HepG2 (cell line): Measurements from ENCODE around the gene PLXNC1. TPM values are rescaled to one million over a fixed set of nuclear protein-coding genes. Genes with fewer than 3 reads are reported as not detected.

Source experiments
- ATF7-NPFF ChIP-seq: sonication (generic); formaldehyde crosslinking; IDR thresholded peaks from 2 replicates; pipeline ENCODE4 v1.8.1; 2023; ENCODE audit warnings: mild to moderate bottlenecking, low read depth, missing genetic modification reagents, moderate library complexity
- CCDC6 ChIP-seq: sonication (generic); formaldehyde crosslinking; IDR thresholded peaks from 2 replicates; pipeline ENCODE4 v1.8.1; 2022; ENCODE audit warnings: mild to moderate bottlenecking, missing genetic modification reagents, moderate library complexity
- HOXA3 ChIP-seq: sonication (generic); formaldehyde crosslinking; IDR thresholded peaks from 2 replicates; pipeline ENCODE4 v1.5.0; 2020; ENCODE audit warnings: missing genetic modification reagents
- KDM6A ChIP-seq: IDR thresholded peaks from 2 replicates; pipeline ENCODE4 v1.6.1; 2016; ENCODE audit warnings: low read depth
- MATR3 ChIP-seq: sonication (generic); formaldehyde crosslinking; IDR thresholded peaks from 2 replicates; pipeline ENCODE4 v1.4.0; 2020; ENCODE audit warnings: missing genetic modification reagents
- MXD4 ChIP-seq: IDR thresholded peaks from 2 replicates; pipeline ENCODE4 v1.6.1; 2016; ENCODE audit warnings: mild to moderate bottlenecking, missing biosample characterization, missing genetic modification reagents
- NPAS2 ChIP-seq: sonication (generic); formaldehyde crosslinking; IDR thresholded peaks from 2 replicates; pipeline ENCODE4 v1.8.0; 2022; ENCODE audit warnings: mild to moderate bottlenecking, missing genetic modification reagents, borderline replicate concordance
- SRSF9 ChIP-seq: fragments of 200-400 bp; formaldehyde crosslinking; IDR thresholded peaks from 2 replicates; pipeline ENCODE4 v1.6.1; 2018; ENCODE audit warnings: borderline replicate concordance, mild to moderate bottlenecking, low read depth, low read length; ENCODE audit not compliant: insufficient read depth, poor library complexity, severe bottlenecking
- ZFP62 ChIP-seq: sonication (generic); formaldehyde crosslinking; IDR thresholded peaks from 2 replicates; pipeline ENCODE4 v1.4.0; 2020; ENCODE audit warnings: missing genetic modification reagents
- ZNF790 ChIP-seq: sonication (generic); formaldehyde crosslinking; IDR thresholded peaks from 2 replicates; pipeline ENCODE4 v1.8.0; 2022; ENCODE audit warnings: missing genetic modification reagents, mild to moderate bottlenecking, borderline replicate concordance
- polyA plus RNA-seq, 8 experiments: library from polyadenylated mRNA; depleted of rRNA in 3 of 8; stranded (reverse) in 7 of 8; unstranded in 1 of 8; fragments of >200 nt; fragmentation: Illumina TruSeq in 4 of 8; extraction: Trizol in 4 of 8; gene quantifications; 2 replicates each; pipeline versions ENCODE4 v1.2.1 to v1.2.3, GENCODE V29; 2011 to 2016; ENCODE audit warnings: low read depth in 4 of 8, missing spikeins in 1 of 8, mixed read lengths in 1 of 8; ENCODE audit not compliant: insufficient read depth in 1 of 8
- total RNA-seq, 5 experiments: library from RNA; depleted of rRNA; stranded (reverse); fragments of >200 nt; fragmentation: Illumina TruSeq; extraction: Trizol; gene quantifications; 2 replicates each; pipeline ENCODE4 v1.2.3, GENCODE V29; 2016; ENCODE audit warnings: low read depth in 1 of 5
- TF ChIP-seq, protein P1 (sequence below): sonication (generic); formaldehyde crosslinking; conservative IDR thresholded peaks from 2 replicates; pipeline ENCODE4 v1.4.0; 2020; ENCODE audit warnings: missing genetic modification reagents
- TF ChIP-seq, protein P2 (sequence below): sonication (generic); formaldehyde crosslinking; IDR thresholded peaks from 2 replicates; pipeline ENCODE4 v1.8.1; 2022; ENCODE audit warnings: mild to moderate bottlenecking, missing genetic modification reagents
- TF ChIP-seq, protein P3 (sequence below): sonication (generic); formaldehyde crosslinking; IDR thresholded peaks from 2 replicates; pipeline ENCODE4 v1.4.0; 2020; ENCODE audit warnings: missing genetic modification reagents, mild to moderate bottlenecking, borderline replicate concordance
- TF ChIP-seq, protein P4 (sequence below): sonication (generic); formaldehyde crosslinking; IDR thresholded peaks from 2 replicates; pipeline ENCODE4 v1.8.0; 2022; ENCODE audit warnings: missing genetic modification reagents, low read depth, mild to moderate bottlenecking, borderline replicate concordance
- TF ChIP-seq, protein P5 (sequence below): sonication (generic); formaldehyde crosslinking; conservative IDR thresholded peaks from 2 replicates; pipeline ENCODE4 v1.8.0; 2022; ENCODE audit warnings: missing genetic modification reagents
- TF ChIP-seq, protein P6 (sequence below), 2 experiments: sonication (generic) in 1 of 2; formaldehyde crosslinking in 1 of 2; IDR thresholded peaks; 2 replicates each; pipeline versions ENCODE4 v1.4.0 to v1.6.1; 2018 to 2020; ENCODE audit warnings: missing genetic modification reagents in 2 of 2, borderline replicate concordance in 1 of 2, low read depth in 1 of 2, mild to moderate bottlenecking in 1 of 2, missing biosample characterization in 1 of 2
- TF ChIP-seq, protein P7 (sequence below): IDR thresholded peaks from 2 replicates; pipeline ENCODE4 v1.6.1; 2016

The PLXNC1 gene
- total and polyA plus RNA-seq, 2 of the 13 experiments (the other 11 are each of a cell fraction or from before 2014, with no cell fraction given) = 6.6 to 11.2 TPM

DNA sequence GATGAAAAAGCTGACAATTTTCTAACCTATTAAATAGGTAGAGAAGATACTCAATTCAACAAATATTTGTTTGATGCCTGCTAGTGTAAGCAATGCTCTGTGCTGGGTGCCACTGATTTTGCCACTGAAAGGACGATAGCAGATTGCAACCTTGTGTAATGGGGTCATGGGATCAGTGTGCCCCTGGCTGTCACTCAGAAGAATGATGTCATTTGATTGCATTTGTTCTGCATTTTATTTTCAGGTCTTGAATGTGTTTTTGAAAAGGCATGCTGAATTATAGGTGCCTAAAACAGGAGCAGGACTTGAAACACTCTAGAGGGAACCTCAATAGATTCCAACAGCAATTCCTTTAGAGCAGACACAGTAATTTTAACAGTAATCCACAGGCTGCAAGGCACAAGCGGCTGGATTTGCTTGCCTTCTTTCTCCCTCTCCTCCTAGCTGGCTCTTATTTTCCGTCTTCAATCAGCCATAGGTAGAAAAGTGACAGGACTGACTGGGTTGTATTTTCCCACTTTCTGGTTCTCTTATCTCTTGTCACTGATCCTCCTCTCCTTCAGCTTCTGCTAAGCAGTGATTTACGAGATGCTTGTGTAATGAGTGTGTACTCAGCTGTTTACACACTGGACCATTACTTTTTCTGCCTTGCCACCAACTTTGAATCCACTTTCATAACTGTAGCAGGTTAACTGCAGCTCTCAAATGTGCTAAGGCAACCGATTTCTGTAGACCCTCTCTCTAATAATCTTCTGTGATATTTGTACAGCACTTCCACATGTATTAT is 4.1 kb downstream of the PLXNC1 start (continued):
- TF ChIP-seq, protein P1, sequence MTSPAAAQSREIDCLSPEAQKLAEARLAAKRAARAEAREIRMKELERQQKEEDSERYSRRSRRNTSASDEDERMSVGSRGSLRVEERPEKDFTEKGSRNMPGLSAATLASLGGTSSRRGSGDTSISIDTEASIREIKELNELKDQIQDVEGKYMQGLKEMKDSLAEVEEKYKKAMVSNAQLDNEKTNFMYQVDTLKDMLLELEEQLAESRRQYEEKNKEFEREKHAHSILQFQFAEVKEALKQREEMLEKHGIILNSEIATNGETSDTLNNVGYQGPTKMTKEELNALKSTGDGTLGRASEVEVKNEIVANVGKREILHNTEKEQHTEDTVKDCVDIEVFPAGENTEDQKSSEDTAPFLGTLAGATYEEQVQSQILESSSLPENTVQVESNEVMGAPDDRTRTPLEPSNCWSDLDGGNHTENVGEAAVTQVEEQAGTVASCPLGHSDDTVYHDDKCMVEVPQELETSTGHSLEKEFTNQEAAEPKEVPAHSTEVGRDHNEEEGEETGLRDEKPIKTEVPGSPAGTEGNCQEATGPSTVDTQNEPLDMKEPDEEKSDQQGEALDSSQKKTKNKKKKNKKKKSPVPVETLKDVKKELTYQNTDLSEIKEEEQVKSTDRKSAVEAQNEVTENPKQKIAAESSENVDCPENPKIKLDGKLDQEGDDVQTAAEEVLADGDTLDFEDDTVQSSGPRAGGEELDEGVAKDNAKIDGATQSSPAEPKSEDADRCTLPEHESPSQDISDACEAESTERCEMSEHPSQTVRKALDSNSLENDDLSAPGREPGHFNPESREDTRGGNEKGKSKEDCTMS (CRISPR knock-in tag) = no peak
- TF ChIP-seq ZFP62 (CRISPR knock-in tag) = no peak
- TF ChIP-seq, protein P2, sequence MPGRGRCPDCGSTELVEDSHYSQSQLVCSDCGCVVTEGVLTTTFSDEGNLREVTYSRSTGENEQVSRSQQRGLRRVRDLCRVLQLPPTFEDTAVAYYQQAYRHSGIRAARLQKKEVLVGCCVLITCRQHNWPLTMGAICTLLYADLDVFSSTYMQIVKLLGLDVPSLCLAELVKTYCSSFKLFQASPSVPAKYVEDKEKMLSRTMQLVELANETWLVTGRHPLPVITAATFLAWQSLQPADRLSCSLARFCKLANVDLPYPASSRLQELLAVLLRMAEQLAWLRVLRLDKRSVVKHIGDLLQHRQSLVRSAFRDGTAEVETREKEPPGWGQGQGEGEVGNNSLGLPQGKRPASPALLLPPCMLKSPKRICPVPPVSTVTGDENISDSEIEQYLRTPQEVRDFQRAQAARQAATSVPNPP (CRISPR knock-in tag) = no peak
- TF ChIP-seq, protein P3, sequence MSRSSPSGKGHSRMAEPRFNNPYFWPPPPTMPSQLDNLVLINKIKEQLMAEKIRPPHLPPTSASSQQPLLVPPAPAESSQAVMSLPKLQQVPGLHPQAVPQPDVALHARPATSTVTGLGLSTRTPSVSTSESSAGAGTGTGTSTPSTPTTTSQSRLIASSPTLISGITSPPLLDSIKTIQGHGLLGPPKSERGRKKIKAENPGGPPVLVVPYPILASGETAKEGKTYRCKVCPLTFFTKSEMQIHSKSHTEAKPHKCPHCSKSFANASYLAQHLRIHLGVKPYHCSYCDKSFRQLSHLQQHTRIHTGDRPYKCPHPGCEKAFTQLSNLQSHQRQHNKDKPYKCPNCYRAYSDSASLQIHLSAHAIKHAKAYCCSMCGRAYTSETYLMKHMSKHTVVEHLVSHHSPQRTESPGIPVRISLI (CRISPR knock-in tag) = no peak
- TF ChIP-seq, protein P4, sequence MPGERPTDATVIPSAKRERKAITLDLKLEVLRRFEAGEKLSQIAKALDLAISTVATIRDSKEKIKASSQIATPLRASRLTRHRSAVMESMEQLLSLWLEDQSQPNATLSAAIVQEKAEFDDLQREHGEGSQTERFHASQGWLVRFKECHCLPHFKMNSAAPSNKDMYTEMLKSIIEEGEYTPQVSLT (CRISPR knock-in tag) = no peak
- TF ChIP-seq, protein P5, sequence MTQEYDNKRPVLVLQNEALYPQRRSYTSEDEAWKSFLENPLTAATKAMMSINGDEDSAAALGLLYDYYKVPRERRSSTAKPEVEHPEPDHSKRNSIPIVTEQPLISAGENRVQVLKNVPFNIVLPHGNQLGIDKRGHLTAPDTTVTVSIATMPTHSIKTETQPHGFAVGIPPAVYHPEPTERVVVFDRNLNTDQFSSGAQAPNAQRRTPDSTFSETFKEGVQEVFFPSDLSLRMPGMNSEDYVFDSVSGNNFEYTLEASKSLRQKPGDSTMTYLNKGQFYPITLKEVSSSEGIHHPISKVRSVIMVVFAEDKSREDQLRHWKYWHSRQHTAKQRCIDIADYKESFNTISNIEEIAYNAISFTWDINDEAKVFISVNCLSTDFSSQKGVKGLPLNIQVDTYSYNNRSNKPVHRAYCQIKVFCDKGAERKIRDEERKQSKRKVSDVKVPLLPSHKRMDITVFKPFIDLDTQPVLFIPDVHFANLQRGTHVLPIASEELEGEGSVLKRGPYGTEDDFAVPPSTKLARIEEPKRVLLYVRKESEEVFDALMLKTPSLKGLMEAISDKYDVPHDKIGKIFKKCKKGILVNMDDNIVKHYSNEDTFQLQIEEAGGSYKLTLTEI (CRISPR knock-in tag) = no peak
- TF ChIP-seq ZNF790 (CRISPR knock-in tag) = no peak
- TF ChIP-seq NPAS2 (CRISPR knock-in tag) = no peak
- no peak for TF ChIP-seq KDM6A (CRISPR knock-in tag)
- TF ChIP-seq, protein P6, sequence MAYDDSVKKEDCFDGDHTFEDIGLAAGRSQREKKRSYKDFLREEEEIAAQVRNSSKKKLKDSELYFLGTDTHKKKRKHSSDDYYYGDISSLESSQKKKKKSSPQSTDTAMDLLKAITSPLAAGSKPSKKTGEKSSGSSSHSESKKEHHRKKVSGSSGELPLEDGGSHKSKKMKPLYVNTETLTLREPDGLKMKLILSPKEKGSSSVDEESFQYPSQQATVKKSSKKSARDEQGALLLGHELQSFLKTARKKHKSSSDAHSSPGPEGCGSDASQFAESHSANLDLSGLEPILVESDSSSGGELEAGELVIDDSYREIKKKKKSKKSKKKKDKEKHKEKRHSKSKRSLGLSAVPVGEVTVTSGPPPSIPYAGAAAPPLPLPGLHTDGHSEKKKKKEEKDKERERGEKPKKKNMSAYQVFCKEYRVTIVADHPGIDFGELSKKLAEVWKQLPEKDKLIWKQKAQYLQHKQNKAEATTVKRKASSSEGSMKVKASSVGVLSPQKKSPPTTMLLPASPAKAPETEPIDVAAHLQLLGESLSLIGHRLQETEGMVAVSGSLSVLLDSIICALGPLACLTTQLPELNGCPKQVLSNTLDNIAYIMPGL (CRISPR knock-in tag; IDR thresholded peaks at IDR 0.05; ENCODE audit: borderline replicate concordance in 1 of 2, low read depth in 1 of 2) = no peak
- TF ChIP-seq SRSF9 = no peak
- 0 out of 2 replicates have a peak, but pooled peaks have one; percentile 25 for TF ChIP-seq CCDC6 (CRISPR knock-in tag)
- no peak for TF ChIP-seq MXD4
- 0 out of 2 replicates have a peak, but pooled peaks have one; percentile 28 for TF ChIP-seq ATF7-NPFF (CRISPR knock-in tag)
- TF ChIP-seq HOXA3 (CRISPR knock-in tag) = no peak
- TF ChIP-seq, protein P7, sequence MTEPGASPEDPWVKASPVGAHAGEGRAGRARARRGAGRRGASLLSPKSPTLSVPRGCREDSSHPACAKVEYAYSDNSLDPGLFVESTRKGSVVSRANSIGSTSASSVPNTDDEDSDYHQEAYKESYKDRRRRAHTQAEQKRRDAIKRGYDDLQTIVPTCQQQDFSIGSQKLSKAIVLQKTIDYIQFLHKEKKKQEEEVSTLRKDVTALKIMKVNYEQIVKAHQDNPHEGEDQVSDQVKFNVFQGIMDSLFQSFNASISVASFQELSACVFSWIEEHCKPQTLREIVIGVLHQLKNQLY = no peak
- no peak for TF ChIP-seq MATR3
